HEK293T (cell line): ENCODE results near the gene CITED2.
"Not testable (repeated sequence)": the region's sequence is repeated elsewhere in the genome, so short reads cannot be mapped to it uniquely, and the experiment has no call there.

Source experiments
- CTCF ChIA-PET: fragments of 350-600 bp; formaldehyde crosslinking; extraction: SDS; loops from one replicate; lab custom pipeline; 2021; ENCODE audit warnings: antibody characterized with exemption, inconsistent platforms; lab: Yijun Ruan, JAX
- POLR2A ChIA-PET: fragments of 350-600 bp; formaldehyde crosslinking; extraction: SDS; loops from one replicate; lab custom pipeline; 2020; ENCODE audit warnings: antibody characterized with exemption, inconsistent platforms; lab: Yijun Ruan, JAX
- DNase-seq: peaks from one replicate; pipeline ENCODE4 v3.0.0; 2012; ENCODE audit warnings: mixed read lengths; ENCODE audit errors: extremely low spot score
- ARNT ChIP-seq: fragments of 450-650 bp; IDR thresholded peaks from 2 replicates; pipeline ENCODE4 v1.6.1; 2017; ENCODE audit warnings: mild to moderate bottlenecking
- BHLHE40 ChIP-seq: fragments of 450-650 bp; IDR thresholded peaks from 2 replicates; pipeline ENCODE4 v1.6.1; 2016; ENCODE audit warnings: mild to moderate bottlenecking, moderate library complexity, borderline replicate concordance
- CTBP1 ChIP-seq: fragments of 450-650 bp; IDR thresholded peaks from 2 replicates; pipeline ENCODE4 v1.6.1; 2016; ENCODE audit warnings: borderline replicate concordance
- ELF4 ChIP-seq: fragments of 450-650 bp; IDR thresholded peaks from 2 replicates; pipeline ENCODE4 v1.6.1; 2017; ENCODE audit warnings: antibody characterized with exemption
- FOXA1 ChIP-seq: fragments of 450-650 bp; IDR thresholded peaks from 2 replicates; pipeline ENCODE4 v1.6.1; 2016; ENCODE audit warnings: mild to moderate bottlenecking
- FOXK2 ChIP-seq: fragments of 450-650 bp; IDR thresholded peaks from 2 replicates; pipeline ENCODE4 v1.6.1; 2016; ENCODE audit warnings: mild to moderate bottlenecking
- FOXM1 ChIP-seq: fragments of 450-650 bp; IDR thresholded peaks from 2 replicates; pipeline ENCODE4 v1.6.1; 2017; ENCODE audit warnings: mild to moderate bottlenecking, borderline replicate concordance
- HDGF ChIP-seq: fragments of 450-650 bp; IDR thresholded peaks from 2 replicates; pipeline ENCODE4 v1.6.1; 2017; ENCODE audit warnings: antibody characterized with exemption, borderline replicate concordance
- L3MBTL2 ChIP-seq: fragments of 450-650 bp; conservative IDR thresholded peaks from 2 replicates; pipeline ENCODE4 v1.6.1; 2016; ENCODE audit warnings: mild to moderate bottlenecking
- LEF1 ChIP-seq: fragments of 450-650 bp; IDR thresholded peaks from 2 replicates; pipeline ENCODE4 v1.6.1; 2017; ENCODE audit warnings: mild to moderate bottlenecking, borderline replicate concordance
- NFRKB ChIP-seq: fragments of 450-650 bp; IDR thresholded peaks from 2 replicates; pipeline ENCODE4 v1.6.1; 2016; ENCODE audit warnings: mild to moderate bottlenecking, moderate library complexity
- SP1 ChIP-seq: fragments of 450-650 bp; IDR thresholded peaks from 2 replicates; pipeline ENCODE4 v1.6.1; 2017
- SUZ12 ChIP-seq: fragments of 450-650 bp; IDR thresholded peaks from 2 replicates; pipeline ENCODE4 v1.6.1; 2016; ENCODE audit warnings: mild to moderate bottlenecking
- TARDBP ChIP-seq: fragments of 450-650 bp; IDR thresholded peaks from 2 replicates; pipeline ENCODE4 v1.6.1; 2016
- ZNF384 ChIP-seq: fragments of 450-650 bp; IDR thresholded peaks from 2 replicates; pipeline ENCODE4 v1.6.1; 2016
- TF ChIP-seq, protein P1 (sequence below): fragments of 450-650 bp; IDR thresholded peaks from 2 replicates; pipeline ENCODE4 v1.6.1; 2016

The CITED2 gene

DNA sequence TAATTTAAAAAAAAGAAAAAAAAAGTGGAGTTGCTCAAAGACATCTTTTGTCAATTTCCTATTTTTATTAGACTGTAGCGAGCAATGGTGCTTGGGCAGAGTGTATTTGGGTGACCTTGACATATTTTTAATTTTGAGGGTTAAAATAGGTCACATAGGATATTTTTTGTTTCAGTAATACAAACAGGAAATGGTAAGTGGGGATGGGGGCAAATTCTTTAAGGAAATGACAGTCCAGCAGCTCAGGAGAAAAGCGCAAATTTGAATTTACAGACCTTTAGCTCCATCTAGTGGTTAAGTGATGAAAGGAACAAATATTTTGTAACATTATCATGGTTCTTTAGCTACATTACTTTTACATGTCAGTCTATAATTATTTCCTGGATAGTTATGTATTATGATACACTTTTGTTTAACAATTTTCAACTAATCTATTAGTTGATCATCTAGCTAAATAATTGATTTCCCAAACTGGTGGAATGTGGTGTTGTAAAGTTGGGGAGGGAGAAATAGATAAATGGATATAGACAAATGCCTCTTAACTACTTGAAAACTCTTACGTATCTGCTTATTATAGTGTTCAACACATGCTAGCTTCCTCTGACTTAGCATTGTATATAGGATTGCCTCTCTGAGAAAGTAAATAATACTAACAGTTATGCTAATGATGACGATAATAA, 10.0 kb downstream of the CITED2 start:
- CTCF ChIA-PET: interaction anchor here (0.5 to 2.9 kb wide), 20 partner anchors 9 to 774 kb away, joined by 3 to 44 read pairs (median 3); partner anchors contain the start of gene CITED2
- no peak for TF ChIP-seq FOXK2
- TF ChIP-seq, protein P1, sequence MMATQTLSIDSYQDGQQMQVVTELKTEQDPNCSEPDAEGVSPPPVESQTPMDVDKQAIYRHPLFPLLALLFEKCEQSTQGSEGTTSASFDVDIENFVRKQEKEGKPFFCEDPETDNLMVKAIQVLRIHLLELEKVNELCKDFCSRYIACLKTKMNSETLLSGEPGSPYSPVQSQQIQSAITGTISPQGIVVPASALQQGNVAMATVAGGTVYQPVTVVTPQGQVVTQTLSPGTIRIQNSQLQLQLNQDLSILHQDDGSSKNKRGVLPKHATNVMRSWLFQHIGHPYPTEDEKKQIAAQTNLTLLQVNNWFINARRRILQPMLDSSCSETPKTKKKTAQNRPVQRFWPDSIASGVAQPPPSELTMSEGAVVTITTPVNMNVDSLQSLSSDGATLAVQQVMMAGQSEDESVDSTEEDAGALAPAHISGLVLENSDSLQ: no peak
- TF ChIP-seq FOXM1: no peak
- TF ChIP-seq NFRKB: no peak
- no peak for TF ChIP-seq SUZ12
- TF ChIP-seq SP1: no peak
- TF ChIP-seq BHLHE40: no peak
- TF ChIP-seq LEF1: no peak
- TF ChIP-seq FOXA1: no peak
- no peak for TF ChIP-seq ARNT
- TF ChIP-seq CTBP1: no peak
- no peak for TF ChIP-seq ZNF384
- no peak for TF ChIP-seq HDGF
- TF ChIP-seq TARDBP: no peak
- TF ChIP-seq ELF4: no peak
- no peak for TF ChIP-seq L3MBTL2
- POLR2A ChIA-PET: interaction anchor here (0.7 kb wide), 1 partner anchor 145 kb away, joined by 5 read pairs; no protein-coding TSS in a partner anchor
- peak; percentile 60 for DNase-seq

DNA sequence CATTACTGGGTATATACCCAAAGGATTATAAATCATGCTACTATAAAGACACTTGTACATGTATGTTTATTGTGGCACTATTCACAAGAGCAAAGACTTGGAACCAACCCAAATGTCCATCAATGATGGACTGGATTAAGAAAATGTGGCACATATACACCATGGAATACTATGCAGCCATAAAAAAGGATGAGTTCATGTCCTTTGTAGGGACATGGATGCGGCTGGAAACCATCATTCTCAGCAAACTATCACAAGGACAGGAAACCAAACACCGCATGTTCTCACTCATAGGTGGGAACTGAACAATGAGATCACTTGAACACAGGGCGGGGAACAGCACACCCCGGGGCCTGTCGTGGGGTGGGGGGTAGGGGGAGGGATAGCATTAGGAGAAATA, 10.7 kb downstream of the CITED2 start:
- DNase-seq, POLR2A ChIA-PET: not testable (repeated sequence)
- CTCF ChIA-PET: interaction anchor here (0.6 to 2.9 kb wide), 10 partner anchors 9 to 569 kb away, joined by 3 to 44 read pairs (median 5); no protein-coding TSS in a partner anchor

DNA sequence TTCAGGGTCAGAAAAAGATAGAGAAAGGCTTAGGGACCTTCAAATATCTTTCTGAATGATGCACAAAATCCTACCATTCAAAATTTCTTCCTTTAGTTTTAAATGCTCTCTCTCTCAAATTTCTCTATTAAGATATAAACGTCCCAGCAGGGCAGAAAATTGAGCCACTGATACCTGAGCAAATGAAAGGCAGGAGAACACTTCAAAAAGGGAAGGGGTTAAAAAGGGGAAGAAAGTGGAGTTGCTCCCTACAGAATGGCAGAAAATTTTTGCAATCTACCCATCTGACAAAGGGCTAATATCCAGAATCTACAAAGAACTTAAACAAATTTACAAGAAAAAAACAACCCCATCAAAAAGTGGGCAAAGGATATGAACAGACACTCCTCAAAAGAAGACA, 11.3 kb downstream of the CITED2 start:
- DNase-seq, POLR2A ChIA-PET: not testable (repeated sequence)
- CTCF ChIA-PET: interaction anchor here (1.5 kb wide), 1 partner anchor 144 kb away, joined by 8 read pairs; no protein-coding TSS in a partner anchor

DNA sequence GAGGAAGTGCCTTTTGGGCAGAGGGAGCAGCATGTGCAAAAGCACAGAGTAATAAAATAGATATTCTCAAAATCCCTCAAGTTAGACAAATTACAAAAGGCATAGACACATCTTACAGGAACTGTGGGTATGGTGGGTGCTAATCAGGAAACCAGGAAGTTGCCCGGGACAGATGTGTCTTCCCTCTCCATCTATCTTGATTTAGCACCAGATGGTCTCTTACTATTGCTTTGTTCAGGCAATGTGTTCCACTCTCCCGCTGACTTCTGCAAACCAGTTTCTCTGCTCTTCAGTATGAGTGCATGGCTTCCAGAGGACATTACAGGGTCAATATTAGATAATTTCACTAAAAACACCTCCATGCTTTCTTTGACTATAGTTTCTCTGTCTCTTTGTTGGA, 13.2 kb downstream of the CITED2 start:
- ChIA-PET CTCF (no interaction called here), POLR2A (no interaction called here)
- TF ChIP-seq ARNT: no peak
- TF ChIP-seq FOXM1: no peak
- TF ChIP-seq HDGF: no peak
- TF ChIP-seq, protein P1: no peak
- no peak for TF ChIP-seq SUZ12
- no peak for TF ChIP-seq NFRKB
- no peak for TF ChIP-seq FOXK2
- TF ChIP-seq FOXA1: no peak
- no peak for TF ChIP-seq L3MBTL2
- TF ChIP-seq ZNF384: no peak
- no peak for TF ChIP-seq TARDBP
- no peak for TF ChIP-seq BHLHE40
- TF ChIP-seq SP1: no peak
- no peak for TF ChIP-seq ELF4
- TF ChIP-seq CTBP1: no peak
- TF ChIP-seq LEF1: no peak
- no peak for DNase-seq

DNA sequence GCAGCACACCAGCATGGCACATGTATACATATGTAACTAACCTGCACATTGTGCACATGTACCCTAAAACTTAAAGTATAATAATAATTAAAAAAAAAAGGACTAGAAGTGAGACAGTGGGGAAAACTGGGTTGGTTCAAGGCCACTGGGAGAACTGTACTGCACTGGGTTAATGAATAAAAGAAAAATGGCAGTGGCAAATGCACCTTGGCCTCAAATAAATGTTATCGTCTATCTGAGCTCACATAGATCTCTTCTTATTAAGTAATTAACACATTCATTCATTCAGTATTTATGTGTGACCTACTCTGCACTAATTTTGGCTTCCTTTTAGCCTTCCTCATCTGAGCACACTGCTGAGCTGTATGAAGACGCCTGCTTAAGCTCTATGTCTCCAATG, 17.5 kb downstream of the CITED2 start:
- TF ChIP-seq ZNF384 (no peak), SP1 (no peak), L3MBTL2 (no peak), ARNT (no peak), CTBP1 (no peak), BHLHE40 (no peak), FOXK2 (no peak), FOXM1 (no peak), HDGF (no peak), NFRKB (no peak), ELF4 (no peak), LEF1 (no peak), FOXA1 (no peak), TARDBP (no peak)
- TF ChIP-seq, protein P1: no peak
- ChIA-PET POLR2A (interaction anchor here (1.3 kb wide), 1 partner anchor 9 kb away, joined by 3 read pairs; no protein-coding TSS in a partner anchor), CTCF (interaction anchor here (1.1 kb wide), 1 partner anchor 137 kb away, joined by 3 read pairs; no protein-coding TSS in a partner anchor)
- no peak for DNase-seq

DNA sequence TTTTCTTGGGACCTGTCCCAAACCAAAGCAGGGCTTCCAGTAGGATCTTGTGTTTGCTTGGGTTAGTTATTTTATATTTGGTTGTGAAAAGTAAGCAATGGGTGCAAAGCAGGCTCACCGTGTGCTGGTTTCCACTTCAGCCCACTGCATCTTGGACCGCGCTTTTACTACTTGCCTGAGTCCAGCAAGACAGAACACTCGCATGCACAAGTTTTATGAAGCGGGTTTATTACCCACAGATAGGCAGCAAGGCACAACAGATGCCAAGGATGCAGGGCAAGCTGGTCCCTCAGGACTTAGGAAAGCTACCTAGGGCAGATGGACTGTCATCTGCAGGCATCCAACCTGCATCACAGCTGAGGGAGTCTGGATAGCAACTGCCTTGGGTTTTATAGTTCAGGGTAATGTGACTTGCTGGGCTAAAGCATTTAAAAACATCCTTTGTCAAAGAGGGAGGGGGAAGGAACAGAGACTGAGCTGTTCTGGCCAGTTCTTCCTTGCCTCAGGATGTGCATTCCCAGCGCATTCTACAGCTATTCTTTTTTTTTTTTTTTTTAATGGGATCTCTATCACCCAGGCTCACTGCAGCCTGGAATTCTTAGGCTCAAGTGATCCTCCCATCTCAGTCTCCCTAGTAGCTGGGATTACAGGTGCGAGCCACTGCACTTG, 18.5 kb downstream of the CITED2 start:
- no peak for DNase-seq
- CTCF ChIA-PET: no interaction called here
- no peak for TF ChIP-seq SP1
- no peak for TF ChIP-seq SUZ12
- TF ChIP-seq, protein P1: no peak
- no peak for TF ChIP-seq BHLHE40
- TF ChIP-seq L3MBTL2: no peak
- TF ChIP-seq LEF1: no peak
- no peak for TF ChIP-seq ARNT
- TF ChIP-seq FOXK2: no peak
- TF ChIP-seq NFRKB: no peak
- TF ChIP-seq FOXA1: no peak
- no peak for TF ChIP-seq ELF4
- no peak for TF ChIP-seq HDGF
- TF ChIP-seq ZNF384: no peak
- no peak for TF ChIP-seq FOXM1
- no peak for TF ChIP-seq CTBP1
- TF ChIP-seq TARDBP: no peak
- POLR2A ChIA-PET: interaction anchor here (1.3 kb wide), 1 partner anchor 8 kb away, joined by 3 read pairs; no protein-coding TSS in a partner anchor
